ENCODE results near the gene USP28. TPM values are rescaled to one million over a fixed set of nuclear protein-coding genes. Genes with fewer than 3 reads are reported as not detected.
"Not testable (repeated sequence)": the region's sequence is repeated elsewhere in the genome, so short reads cannot be mapped to it uniquely, and the experiment has no call there.

The USP28 gene
- total RNA-seq, 1 donor from 2014 or later: 12.3 TPM

GRCh38 chr11:113888848-113889247 lies 13.5 kb upstream of the USP28 start:
- no peak for TF ChIP-seq CTCF (IDR thresholded peaks at IDR 0.05)
- no peak for TF ChIP-seq POLR2A (IDR thresholded peaks at IDR 0.05)
- TF ChIP-seq POLR2AphosphoS5 (IDR thresholded peaks at IDR 0.05; ENCODE audit: insufficient read depth in 1 of 2, low read depth in 1 of 2): no peak
- H3K36me3 ChIP-seq: no peaks in the 10 kb centered on the region
- intact Hi-C loops (cut with DNase I): no loop called here

GRCh38 chr11:113885897-113886296 lies 10.5 kb upstream of the USP28 start:
- Histone ChIP-seq H3K4me1 (no peaks in the 10 kb centered on the region), H3K27ac (no peak overlapping the region), H3K27me3 (no peaks in the 10 kb centered on the region), H3K36me3 (no peaks in the 10 kb centered on the region), H3K4me3 (no peak overlapping the region), H3K9me3 (no peaks in the 10 kb centered on the region)
- intact Hi-C loops (cut with DNase I): no loop called here
- no peak for DNase-seq (ENCODE audit: extremely low spot score in 2 of 2)
- TF ChIP-seq POLR2A (IDR thresholded peaks at IDR 0.05) (no peak), POLR2AphosphoS5 (IDR thresholded peaks at IDR 0.05; ENCODE audit: insufficient read depth in 1 of 2, low read depth in 1 of 2) (no peak), CTCF (IDR thresholded peaks at IDR 0.05) (no peak)

More at GRCh38 chr11:113888848-113889247, 13.5 kb upstream of the USP28 start:
- Histone ChIP-seq H3K4me3 (no peak overlapping the region), H3K9me3 (no peaks in the 10 kb centered on the region), H3K27ac (no peak overlapping the region), H3K27me3 (no peaks in the 10 kb centered on the region), H3K4me1 (no peaks in the 10 kb centered on the region)
- DNase-seq (ENCODE audit: extremely low spot score in 2 of 2): no peak

GRCh38 chr11:113884361-113884836 lies 9.0 kb upstream of the USP28 start:
- intact Hi-C loops (cut with DNase I): no loop called here
- DNase-seq (ENCODE audit: extremely low spot score in 2 of 2): no peak
- Histone ChIP-seq H3K4me3 (no peak overlapping the region), H3K4me1 (no peaks in the 10 kb centered on the region), H3K27me3 (no peaks in the 10 kb centered on the region), H3K27ac (no peak overlapping the region), H3K9me3 (no peaks in the 10 kb centered on the region), H3K36me3 (no peaks in the 10 kb centered on the region)
- TF ChIP-seq POLR2A (IDR thresholded peaks at IDR 0.05): no peak
- no peak for TF ChIP-seq POLR2AphosphoS5 (IDR thresholded peaks at IDR 0.05; ENCODE audit: insufficient read depth in 1 of 2, low read depth in 1 of 2)
- TF ChIP-seq CTCF (IDR thresholded peaks at IDR 0.05): no peak

- Histone ChIP-seq H3K27me3 (no peaks in the 10 kb centered on the region), H3K36me3 (no peaks in the 10 kb centered on the region), H3K27ac (no peak overlapping the region), H3K4me3 (no peak overlapping the region), H3K4me1 (no peaks in the 10 kb centered on the region), H3K9me3 (no peaks in the 10 kb centered on the region)
- peak in 1 of 2 donors; percentile 11 for DNase-seq (ENCODE audit: extremely low spot score in 2 of 2)
- no peak for TF ChIP-seq POLR2A (IDR thresholded peaks at IDR 0.05)
- no peak for TF ChIP-seq POLR2AphosphoS5 (IDR thresholded peaks at IDR 0.05; ENCODE audit: insufficient read depth in 1 of 2, low read depth in 1 of 2)
- TF ChIP-seq CTCF (IDR thresholded peaks at IDR 0.05): no peak
- intact Hi-C loops (cut with DNase I): no loop called here
These were observed 6.5 kb upstream of the USP28 start for GRCh38 chr11:113881856-113882255.

- Histone ChIP-seq H3K4me3 (no peak overlapping the region), H3K4me1 (peaks cover 5% of the 10 kb centered on the region), H3K27me3 (no peaks in the 10 kb centered on the region), H3K36me3 (no peaks in the 10 kb centered on the region), H3K9me3 (no peaks in the 10 kb centered on the region), H3K27ac (no peak overlapping the region)
- TF ChIP-seq CTCF (IDR thresholded peaks at IDR 0.05) (no peak), POLR2AphosphoS5 (IDR thresholded peaks at IDR 0.05; ENCODE audit: insufficient read depth in 1 of 2, low read depth in 1 of 2) (no peak), POLR2A (IDR thresholded peaks at IDR 0.05) (no peak)
- DNase-seq (ENCODE audit: extremely low spot score in 2 of 2): peak in 1 of 2 donors; percentile 44
- intact Hi-C loops (cut with DNase I): no loop called here
These were observed 5.6 kb upstream of the USP28 start for GRCh38 chr11:113880971-113881370.

- H3K27me3 ChIP-seq; H3K4me1 ChIP-seq; H3K4me3 ChIP-seq; H3K36me3 ChIP-seq; intact Hi-C loops (cut with DNase I); H3K9me3 ChIP-seq; H3K27ac ChIP-seq: not testable (repeated sequence)
- DNase-seq (ENCODE audit: extremely low spot score in 2 of 2): peak in 1 of 2 donors; percentile 65
These were observed 4.1 kb upstream of the USP28 start for GRCh38 chr11:113879446-113879845.

Data from vagina (tissue), 2 donors.